ENCODE measurements around the gene NPIPA1.

GRCh38 chr16:14958970-14959369 is 21.7 kb downstream of the NPIPA1 start:
- TF ChIP-seq BHLHE40 (IDR thresholded peaks at IDR 0.05; ENCODE audit: borderline replicate concordance), result no peak
- TF ChIP-seq, protein P1, sequence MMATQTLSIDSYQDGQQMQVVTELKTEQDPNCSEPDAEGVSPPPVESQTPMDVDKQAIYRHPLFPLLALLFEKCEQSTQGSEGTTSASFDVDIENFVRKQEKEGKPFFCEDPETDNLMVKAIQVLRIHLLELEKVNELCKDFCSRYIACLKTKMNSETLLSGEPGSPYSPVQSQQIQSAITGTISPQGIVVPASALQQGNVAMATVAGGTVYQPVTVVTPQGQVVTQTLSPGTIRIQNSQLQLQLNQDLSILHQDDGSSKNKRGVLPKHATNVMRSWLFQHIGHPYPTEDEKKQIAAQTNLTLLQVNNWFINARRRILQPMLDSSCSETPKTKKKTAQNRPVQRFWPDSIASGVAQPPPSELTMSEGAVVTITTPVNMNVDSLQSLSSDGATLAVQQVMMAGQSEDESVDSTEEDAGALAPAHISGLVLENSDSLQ (IDR thresholded peaks at IDR 0.05), result no peak
- no peak for TF ChIP-seq LEF1 (IDR thresholded peaks at IDR 0.05; ENCODE audit: borderline replicate concordance)
- no peak for TF ChIP-seq NFRKB (IDR thresholded peaks at IDR 0.05)
- no peak for TF ChIP-seq FOXK2 (IDR thresholded peaks at IDR 0.05)
- no peak for TF ChIP-seq SP1 (IDR thresholded peaks at IDR 0.05)
- TF ChIP-seq TARDBP (IDR thresholded peaks at IDR 0.05), result no peak
- TF ChIP-seq FOXA1 (IDR thresholded peaks at IDR 0.05), result no peak
- no peak for TF ChIP-seq L3MBTL2 (conservative IDR thresholded peaks at IDR 0.05)
